Endodermal cell (in vitro differentiated cells): ENCODE results near the gene MOB3B. TPM values are rescaled to one million over a fixed set of nuclear protein-coding genes. Genes with fewer than 3 reads are reported as not detected.

Experiments
- DNase-seq: peaks from one replicate; pipeline ENCODE4 v3.0.0-alpha.2; 2017
- H3K27ac ChIP-seq: 2 replicates; pipeline ENCODE4 v1.5.1; 2013; ENCODE audit warnings: mild to moderate bottlenecking, low read depth, low read length, moderate library complexity
- H3K27me3 ChIP-seq: 2 replicates; pipeline ENCODE4 v1.6.1; 2013; ENCODE audit warnings: mild to moderate bottlenecking, low read length, moderate library complexity; ENCODE audit not compliant: insufficient read depth, control insufficient read depth, poor library complexity, severe bottlenecking
- H3K36me3 ChIP-seq: 2 replicates; pipeline ENCODE4 v1.7.0; 2013; ENCODE audit warnings: mild to moderate bottlenecking, low read length, moderate library complexity; ENCODE audit not compliant: control insufficient read depth, insufficient read depth
- H3K4me1 ChIP-seq: one replicate; pipeline ENCODE4 v1.7.0; 2013; ENCODE audit warnings: low read length; ENCODE audit not compliant: control insufficient read depth, insufficient read depth
- H3K4me3 ChIP-seq: 2 replicates; pipeline ENCODE4 v1.5.1; 2013; ENCODE audit warnings: mild to moderate bottlenecking, low read length, moderate library complexity
- H3K9ac ChIP-seq: 2 replicates; pipeline ENCODE4 v1.6.1; 2013; ENCODE audit warnings: mild to moderate bottlenecking, low read length, moderate library complexity; ENCODE audit not compliant: poor library complexity, severe bottlenecking; ENCODE audit errors: extremely low read depth
- H3K9me3 ChIP-seq: 2 replicates; pipeline ENCODE4 v1.6.1; 2013; ENCODE audit warnings: mild to moderate bottlenecking, low read length, moderate library complexity; ENCODE audit not compliant: control insufficient read depth
- H3K27ac Mint-ChIP-seq: 2 replicates; pipeline ENCODE4 v1.8.0; 2020; ENCODE audit warnings: mixed read lengths
- H3K27me3 Mint-ChIP-seq: 2 replicates; pipeline ENCODE4 v1.8.0; 2021; ENCODE audit warnings: mild to moderate bottlenecking, mixed read lengths; ENCODE audit not compliant: insufficient read depth
- H3K36me3 Mint-ChIP-seq: 2 replicates; pipeline ENCODE4 v1.8.0; 2020; ENCODE audit warnings: low read depth, mixed read lengths
- H3K4me1 Mint-ChIP-seq: 2 replicates; pipeline ENCODE4 v1.8.0; 2020; ENCODE audit warnings: mixed read lengths
- H3K4me3 Mint-ChIP-seq: 2 replicates; pipeline ENCODE4 v1.8.0; 2020; ENCODE audit warnings: mild to moderate bottlenecking, moderate library complexity, mixed read lengths
- H3K9me3 Mint-ChIP-seq: 2 replicates; pipeline ENCODE4 v1.8.0; 2020; ENCODE audit warnings: mild to moderate bottlenecking, mixed read lengths
- WGBS, 2 experiments: methylation state at CpG; one replicate each; pipeline versions ENCODE4 v1.1.5 to v1.1.7; 2013; ENCODE audit warnings: missing lambda C conversion rate in 2 of 2, mixed read lengths in 1 of 2; ENCODE audit not compliant: insufficient coverage in 1 of 2, insufficient read length in 1 of 2; 5-methylcytosine and 5-hydroxymethylcytosine counted together
- total RNA-seq, 2 donors: library from RNA; stranded (reverse); fragmentation: NEBNext Ultra II Directional in 1 of 2; extraction: Animal tissue kit (Norgen Biotek cat#: 25700) in 1 of 2; gene quantifications; 2 replicates in 1 of 2; 3 replicates in 1 of 2; pipeline ENCODE4 v1.2.1, GENCODE V29; 2021
- TF ChIP-seq, protein P1 (sequence below): fragments of 200-600 bp; sonication (generic); conservative IDR thresholded peaks from 2 replicates; pipeline ENCODE4 v1.5.0; 2021; ENCODE audit warnings: antibody characterized with exemption, mild to moderate bottlenecking

MOB3B gene
- total RNA-seq, 2 donors from 2014 or later = 5.6 to 6.2 TPM

- DNase-seq = no peak
- Histone ChIP-seq H3K27ac (no peak overlapping the region), H3K36me3 (no peaks in the 10 kb centered on the region), H3K9me3 (no peaks in the 10 kb centered on the region), H3K4me1 (no peaks in the 10 kb centered on the region), H3K27me3 (no peaks in the 10 kb centered on the region), H3K4me3 (no peak overlapping the region), H3K9ac (no peak overlapping the region)
- Mint-ChIP-seq H3K9me3 (no peaks in the 10 kb centered on the region), H3K27ac (no peak overlapping the region), H3K4me3 (no peak overlapping the region), H3K27me3 (no peaks in the 10 kb centered on the region), H3K4me1 (no peaks in the 10 kb centered on the region), H3K36me3 (peaks cover 3% of the 10 kb centered on the region)
- 88 to 100% methylated on average over 2 of the region's 2 CpGs for WGBS, 2 experiments
- TF ChIP-seq, protein P1, sequence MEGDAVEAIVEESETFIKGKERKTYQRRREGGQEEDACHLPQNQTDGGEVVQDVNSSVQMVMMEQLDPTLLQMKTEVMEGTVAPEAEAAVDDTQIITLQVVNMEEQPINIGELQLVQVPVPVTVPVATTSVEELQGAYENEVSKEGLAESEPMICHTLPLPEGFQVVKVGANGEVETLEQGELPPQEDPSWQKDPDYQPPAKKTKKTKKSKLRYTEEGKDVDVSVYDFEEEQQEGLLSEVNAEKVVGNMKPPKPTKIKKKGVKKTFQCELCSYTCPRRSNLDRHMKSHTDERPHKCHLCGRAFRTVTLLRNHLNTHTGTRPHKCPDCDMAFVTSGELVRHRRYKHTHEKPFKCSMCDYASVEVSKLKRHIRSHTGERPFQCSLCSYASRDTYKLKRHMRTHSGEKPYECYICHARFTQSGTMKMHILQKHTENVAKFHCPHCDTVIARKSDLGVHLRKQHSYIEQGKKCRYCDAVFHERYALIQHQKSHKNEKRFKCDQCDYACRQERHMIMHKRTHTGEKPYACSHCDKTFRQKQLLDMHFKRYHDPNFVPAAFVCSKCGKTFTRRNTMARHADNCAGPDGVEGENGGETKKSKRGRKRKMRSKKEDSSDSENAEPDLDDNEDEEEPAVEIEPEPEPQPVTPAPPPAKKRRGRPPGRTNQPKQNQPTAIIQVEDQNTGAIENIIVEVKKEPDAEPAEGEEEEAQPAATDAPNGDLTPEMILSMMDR = no peak
Observed at GRCh38 chr9:27510780-27511179, 18.8 kb downstream of the MOB3B start.

DNA sequence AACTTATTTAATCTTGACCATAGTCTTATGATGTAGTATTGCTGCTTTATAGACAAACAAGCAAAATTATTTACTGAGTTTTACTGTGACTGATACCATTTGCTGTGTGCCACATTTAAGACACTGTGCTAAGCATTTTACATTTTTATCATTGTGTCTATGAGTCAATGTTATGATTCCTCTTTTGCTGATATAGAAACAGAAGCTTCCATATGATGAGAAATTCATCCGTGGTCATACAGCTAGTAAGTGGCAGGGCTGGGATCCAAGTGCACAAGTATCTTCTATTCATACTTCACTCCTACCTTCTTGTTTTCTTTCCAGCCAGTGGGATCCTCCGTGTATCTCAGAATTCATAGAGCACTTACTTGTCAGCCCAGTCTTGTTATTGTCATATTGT is 22.6 kb downstream of the MOB3B start:
- no peaks in the 10 kb centered on the region for H3K36me3 ChIP-seq
- 72 to 76% methylated on average over 2 of the region's 2 CpGs for WGBS, 2 experiments
- no peak overlapping the region for H3K4me3 Mint-ChIP-seq
- H3K9me3 Mint-ChIP-seq = no peaks in the 10 kb centered on the region
- no peak overlapping the region for H3K27ac Mint-ChIP-seq
- H3K9me3 ChIP-seq = no peaks in the 10 kb centered on the region
- TF ChIP-seq, protein P1 = no peak
- H3K27me3 Mint-ChIP-seq = no peaks in the 10 kb centered on the region
- H3K4me3 ChIP-seq = no peak overlapping the region
- DNase-seq = no peak
- H3K4me1 Mint-ChIP-seq = no peaks in the 10 kb centered on the region
- no peak overlapping the region for H3K9ac ChIP-seq
- no peak overlapping the region for H3K27ac ChIP-seq
- no peaks in the 10 kb centered on the region for H3K4me1 ChIP-seq
- no peaks in the 10 kb centered on the region for H3K27me3 ChIP-seq
- H3K36me3 Mint-ChIP-seq = peaks cover 3% of the 10 kb centered on the region

GRCh38 chr9:27505744-27506161 is 23.9 kb downstream of the MOB3B start:
- no peaks in the 10 kb centered on the region for H3K27me3 ChIP-seq
- H3K4me3 Mint-ChIP-seq = no peak overlapping the region
- no peaks in the 10 kb centered on the region for H3K36me3 ChIP-seq
- H3K4me1 ChIP-seq = no peaks in the 10 kb centered on the region
- peaks cover 2% of the 10 kb centered on the region for H3K9me3 Mint-ChIP-seq
- H3K9me3 ChIP-seq = no peaks in the 10 kb centered on the region
- H3K4me1 Mint-ChIP-seq = no peaks in the 10 kb centered on the region
- H3K9ac ChIP-seq = no peak overlapping the region
- TF ChIP-seq, protein P1 = no peak
- peaks cover 3% of the 10 kb centered on the region for H3K36me3 Mint-ChIP-seq
- no peak overlapping the region for H3K27ac Mint-ChIP-seq
- H3K27ac ChIP-seq = no peak overlapping the region
- no peaks in the 10 kb centered on the region for H3K27me3 Mint-ChIP-seq
- no peak overlapping the region for H3K4me3 ChIP-seq
- DNase-seq = no peak
- 88 to 94% methylated on average over 2 to 5 of the region's 5 CpGs for WGBS, 2 experiments
